Fibroblast of lung (primary cell): Measurements from ENCODE around the gene SAFB2. TPM values are rescaled to one million over a fixed set of nuclear protein-coding genes. Genes with fewer than 3 reads are reported as not detected.

Source experiments
- DNase-seq, 2 donors: peaks; one replicate each; pipeline versions ENCODE4 v3.0.0 to v3.0.0-alpha.2; 2010; ENCODE audit warnings: low read depth in 2 of 2
- H2AFZ ChIP-seq: 2 replicates; pipeline ENCODE4 v1.5.1; 2012; ENCODE audit warnings: low read length, control low read depth, inconsistent platforms
- H3K27ac ChIP-seq: 2 replicates; pipeline ENCODE4 v1.5.1; 2011; ENCODE audit warnings: low read length, control low read depth; ENCODE audit not compliant: insufficient read depth
- H3K27me3 ChIP-seq: 2 replicates; pipeline ENCODE4 v1.5.1; 2011; ENCODE audit warnings: mild to moderate bottlenecking, low read length; ENCODE audit not compliant: control insufficient read depth, insufficient read depth
- H3K36me3 ChIP-seq: 2 replicates; pipeline ENCODE4 v1.5.1; 2011; ENCODE audit warnings: low read length; ENCODE audit not compliant: control insufficient read depth, insufficient read depth
- H3K4me1 ChIP-seq: 2 replicates; pipeline ENCODE4 v1.5.1; 2011; ENCODE audit warnings: low read length; ENCODE audit not compliant: control insufficient read depth, insufficient read depth; ENCODE audit errors: extremely low read depth
- H3K4me2 ChIP-seq: 2 replicates; pipeline ENCODE4 v1.5.1; 2011; ENCODE audit warnings: low read length, control low read depth; ENCODE audit not compliant: insufficient read depth; ENCODE audit errors: extremely low read depth
- H3K4me3 ChIP-seq, 4 experiments: fragments of 200-600 bp in 1 of 4; sonication (generic) in 1 of 4; replicated peaks in 1 of 4; 2 replicates each; pipeline ENCODE4 v1.5.1; 2011 to 2016; ENCODE audit warnings: low read length in 4 of 4, low read depth in 3 of 4, mild to moderate bottlenecking in 3 of 4, control low read depth in 2 of 4, inconsistent platforms in 1 of 4, mixed read lengths in 1 of 4; ENCODE audit not compliant: insufficient read depth in 1 of 4; ENCODE audit errors: control extremely low read depth in 1 of 4
- H3K79me2 ChIP-seq: 2 replicates; pipeline ENCODE4 v1.5.1; 2012; ENCODE audit warnings: mild to moderate bottlenecking, low read length, inconsistent platforms; ENCODE audit not compliant: control insufficient read depth, insufficient read depth
- H3K9ac ChIP-seq: 2 replicates; pipeline ENCODE4 v1.5.1; 2011; ENCODE audit warnings: mild to moderate bottlenecking, low read length, control low read depth; ENCODE audit not compliant: insufficient read depth
- H3K9me3 ChIP-seq: 2 replicates; pipeline ENCODE4 v1.5.1; 2012; ENCODE audit warnings: low read depth, low read length; ENCODE audit not compliant: control insufficient read depth, insufficient read depth
- H4K20me1 ChIP-seq: 2 replicates; pipeline ENCODE4 v1.5.1; 2011; ENCODE audit warnings: low read length; ENCODE audit not compliant: control insufficient read depth, insufficient read depth; ENCODE audit errors: extremely low read depth
- CTCF ChIP-seq, 2 donors: IDR thresholded peaks in 1 of 2; conservative IDR thresholded peaks in 1 of 2; 1 replicate in 1 of 2; 2 replicates in 1 of 2; pipeline ENCODE4 v1.5.1; 2011 to 2012; ENCODE audit warnings: low read length in 2 of 2, control low read depth in 1 of 2, inconsistent platforms in 1 of 2, low read depth in 1 of 2, mild to moderate bottlenecking in 1 of 2
- EZH2 ChIP-seq: IDR thresholded peaks from 2 replicates; pipeline ENCODE4 v1.5.1; 2012; ENCODE audit warnings: low read length, control low read depth, mild to moderate bottlenecking; ENCODE audit errors: missing control alignments
- polyA plus RNA-seq, 2 donors: library from polyadenylated mRNA; depleted of rRNA in 1 of 2; stranded (reverse) in 1 of 2; unstranded in 1 of 2; fragments of >200 nt; gene quantifications; 2 replicates each; pipeline ENCODE4 v1.2.1, GENCODE V29; 2011 to 2012; ENCODE audit warnings: missing spikeins in 1 of 2
- total RNA-seq: library from RNA; depleted of rRNA; stranded (reverse); fragments of >200 nt; gene quantifications from 2 replicates; pipeline ENCODE4 v1.2.1, GENCODE V29; 2014

The SAFB2 gene
- total and polyA plus RNA-seq, 2 donors (not counting 1 experiment from before 2014, with no cell fraction given): 16.9 to 35.8 TPM

DNA sequence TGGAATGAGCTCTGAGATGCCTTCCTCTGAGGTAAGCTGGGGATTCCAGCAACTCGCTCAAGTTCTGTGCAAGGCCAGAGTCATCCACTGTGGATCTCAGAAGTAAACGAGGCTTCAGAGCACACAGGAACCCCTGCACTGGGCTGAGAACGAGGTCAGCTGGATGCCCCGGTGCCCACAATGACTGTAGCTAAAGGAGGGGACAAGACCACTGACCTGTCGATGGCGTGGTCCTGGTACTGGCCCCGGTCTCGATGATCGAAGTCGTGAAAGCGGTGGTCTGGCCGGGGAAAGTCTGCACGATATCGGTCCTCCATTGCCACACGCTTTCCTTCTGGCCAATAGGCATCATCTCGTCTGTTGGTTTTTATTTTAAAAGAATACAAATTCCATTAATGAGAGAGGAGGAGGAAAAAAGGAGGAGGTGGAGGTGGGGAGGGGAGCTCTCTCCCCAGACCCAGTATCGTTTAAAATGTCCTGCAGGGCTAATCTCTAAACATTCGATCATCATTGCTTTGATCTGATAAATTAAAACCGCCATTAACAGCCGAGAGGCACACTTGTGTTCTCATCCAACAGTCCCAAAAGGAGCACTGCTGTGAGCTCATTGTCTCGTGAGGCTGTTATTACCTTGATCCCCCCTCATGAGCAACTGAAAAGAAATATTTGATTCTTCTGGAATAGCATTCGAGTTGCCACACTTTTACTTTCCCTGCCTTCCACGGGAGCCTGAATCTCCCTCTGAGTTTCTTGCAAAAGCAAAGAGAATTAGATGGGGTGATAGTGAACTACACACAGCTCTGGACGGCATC lies 29.8 kb downstream of the SAFB2 start:
- Histone ChIP-seq H3K36me3 (peaks cover 30% of the 10 kb centered on the region), H3K27ac (no peak overlapping the region), H3K27me3 (no peaks in the 10 kb centered on the region)

GRCh38 chr19:5591476-5591875 lies 31.1 kb downstream of the SAFB2 start:
- no peak overlapping the region for H3K4me2 ChIP-seq
- no peaks in the 10 kb centered on the region for H3K4me1 ChIP-seq
- no peak overlapping the region for H3K27ac ChIP-seq
- no peak overlapping the region for H2AFZ ChIP-seq
- no peaks in the 10 kb centered on the region for H3K79me2 ChIP-seq
- H3K9ac ChIP-seq: no peak overlapping the region
- TF ChIP-seq CTCF (conservative IDR thresholded peaks at IDR 0.05 in 1 of 2, IDR thresholded peaks at IDR 0.05 in 1 of 2; ENCODE audit: low read depth in 1 of 2, low read length in 2 of 2) (no peak), EZH2 (no peak)
- no peak overlapping the region for H3K4me3 ChIP-seq
- H3K9me3 ChIP-seq: no peaks in the 10 kb centered on the region
- no peaks in the 10 kb centered on the region for H4K20me1 ChIP-seq
- DNase-seq: no peak
- H3K36me3 ChIP-seq: peaks cover 34% of the 10 kb centered on the region
- no peaks in the 10 kb centered on the region for H3K27me3 ChIP-seq

More for the DNA sequence above, 29.8 kb downstream of the SAFB2 start:
- H3K4me3 ChIP-seq: no peak overlapping the region
- no peaks in the 10 kb centered on the region for H3K79me2 ChIP-seq
- H3K4me2 ChIP-seq: no peak overlapping the region
- no peaks in the 10 kb centered on the region for H4K20me1 ChIP-seq
- no peak overlapping the region for H2AFZ ChIP-seq
- no peaks in the 10 kb centered on the region for H3K4me1 ChIP-seq
- DNase-seq: no peak
- no peak overlapping the region for H3K9ac ChIP-seq
- no peak for TF ChIP-seq CTCF (conservative IDR thresholded peaks at IDR 0.05 in 1 of 2, IDR thresholded peaks at IDR 0.05 in 1 of 2; ENCODE audit: low read depth in 1 of 2, low read length in 2 of 2)
- TF ChIP-seq EZH2: no peak
- H3K9me3 ChIP-seq: no peaks in the 10 kb centered on the region

GRCh38 chr19:5590865-5591154 lies 31.8 kb downstream of the SAFB2 start:
- no peak for TF ChIP-seq EZH2
- TF ChIP-seq CTCF (conservative IDR thresholded peaks at IDR 0.05 in 1 of 2, IDR thresholded peaks at IDR 0.05 in 1 of 2; ENCODE audit: low read depth in 1 of 2, low read length in 2 of 2): no peak
- Histone ChIP-seq H3K36me3 (peaks cover 34% of the 10 kb centered on the region), H3K9me3 (no peaks in the 10 kb centered on the region)

More at GRCh38 chr19:5590865-5591154, 31.8 kb downstream of the SAFB2 start:
- no peaks in the 10 kb centered on the region for H3K79me2 ChIP-seq
- H3K4me2 ChIP-seq: no peak overlapping the region
- H2AFZ ChIP-seq: no peak overlapping the region
- H4K20me1 ChIP-seq: no peaks in the 10 kb centered on the region
- H3K27ac ChIP-seq: no peak overlapping the region
- H3K4me1 ChIP-seq: no peaks in the 10 kb centered on the region
- H3K4me3 ChIP-seq: no peak overlapping the region
- no peak overlapping the region for H3K9ac ChIP-seq
- DNase-seq: no peak
- no peaks in the 10 kb centered on the region for H3K27me3 ChIP-seq
